Measurements from ENCODE around the gene UFD1.

DNA sequence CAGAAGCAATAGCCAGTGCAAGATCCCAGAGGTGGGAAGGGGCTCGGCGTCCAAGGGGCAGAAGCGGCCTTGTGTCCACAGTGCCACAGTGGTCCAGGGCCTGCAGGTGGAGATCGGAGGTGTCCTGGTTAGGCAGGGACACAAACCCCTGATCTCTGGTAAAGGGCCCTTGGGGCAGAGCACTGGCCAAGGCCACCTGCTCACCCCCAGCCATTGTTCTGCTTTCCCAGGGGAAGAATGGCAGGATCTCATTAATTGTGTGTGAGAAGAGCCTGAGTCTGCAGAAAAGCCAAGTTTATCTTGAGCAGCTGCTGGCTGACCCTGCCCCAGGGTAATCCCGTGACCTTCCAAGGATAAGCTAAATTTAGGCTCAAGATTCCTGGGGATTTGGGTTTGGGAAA is 48.3 kb upstream of the UFD1 start:
- TF ChIP-seq, protein P1, sequence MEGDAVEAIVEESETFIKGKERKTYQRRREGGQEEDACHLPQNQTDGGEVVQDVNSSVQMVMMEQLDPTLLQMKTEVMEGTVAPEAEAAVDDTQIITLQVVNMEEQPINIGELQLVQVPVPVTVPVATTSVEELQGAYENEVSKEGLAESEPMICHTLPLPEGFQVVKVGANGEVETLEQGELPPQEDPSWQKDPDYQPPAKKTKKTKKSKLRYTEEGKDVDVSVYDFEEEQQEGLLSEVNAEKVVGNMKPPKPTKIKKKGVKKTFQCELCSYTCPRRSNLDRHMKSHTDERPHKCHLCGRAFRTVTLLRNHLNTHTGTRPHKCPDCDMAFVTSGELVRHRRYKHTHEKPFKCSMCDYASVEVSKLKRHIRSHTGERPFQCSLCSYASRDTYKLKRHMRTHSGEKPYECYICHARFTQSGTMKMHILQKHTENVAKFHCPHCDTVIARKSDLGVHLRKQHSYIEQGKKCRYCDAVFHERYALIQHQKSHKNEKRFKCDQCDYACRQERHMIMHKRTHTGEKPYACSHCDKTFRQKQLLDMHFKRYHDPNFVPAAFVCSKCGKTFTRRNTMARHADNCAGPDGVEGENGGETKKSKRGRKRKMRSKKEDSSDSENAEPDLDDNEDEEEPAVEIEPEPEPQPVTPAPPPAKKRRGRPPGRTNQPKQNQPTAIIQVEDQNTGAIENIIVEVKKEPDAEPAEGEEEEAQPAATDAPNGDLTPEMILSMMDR (IDR thresholded peaks at IDR 0.05; ENCODE audit: poor library complexity) = no peak
- TF ChIP-seq EZH2phosphoT487 (IDR thresholded peaks at IDR 0.05; ENCODE audit: low read depth, severe bottlenecking, unreplicated experiment) (no peak), EZH2 (IDR thresholded peaks at IDR 0.05; ENCODE audit: borderline replicate concordance) (no peak)
